Endothelial cell of umbilical vein (primary cell): ENCODE measurements around the gene ITGB3. TPM values are rescaled to one million over a fixed set of nuclear protein-coding genes. Genes with fewer than 3 reads are reported as not detected.

Experiments used
- BruUV-seq: library from RNA; stranded (reverse); fragments of 400-500 nt; replicated peaks from 2 replicates; lab custom pipeline; 2021; lab: Mats Ljungman, UMichigan
- CTCF ChIA-PET: fragments of 300-600, 350-600 bp; sonication (Branson Sonifier 250); formaldehyde crosslinking; loops from one replicate; lab custom pipeline; 2021; ENCODE audit warnings: antibody characterized with exemption, inconsistent platforms; lab: Charles Lee
- POLR2A ChIA-PET: fragments of 300-600, 350-600 bp; sonication (Branson Sonifier 250); formaldehyde crosslinking; loops from one replicate; lab custom pipeline; 2021; ENCODE audit warnings: antibody characterized with exemption, inconsistent platforms; lab: Charles Lee
- DNase-seq: peaks from one replicate; pipeline ENCODE4 v3.0.0-alpha.2; 2011; ENCODE audit warnings: low read depth, low spot score
- FAIRE-seq: peaks from 2 replicates; lab custom pipeline; 2011; peaks lifted over from hg19 to GRCh38; lab: Jason Lieb, UNC
- H2AFZ ChIP-seq: 2 replicates; pipeline ENCODE4 v1.6.0; 2012; ENCODE audit warnings: low read depth, low read length, control low read depth, inconsistent platforms
- H3K27ac ChIP-seq: 2 replicates; pipeline ENCODE4 v1.5.1; 2011; ENCODE audit warnings: low read depth, mild to moderate bottlenecking, control low read depth, low read length, moderate library complexity; ENCODE audit not compliant: insufficient read depth
- H3K27me3 ChIP-seq, 2 experiments: 2 replicates each; pipeline versions ENCODE4 v1.6.0 to v1.6.1; 2011; ENCODE audit warnings: low read length in 2 of 2, mixed read lengths in 1 of 2; ENCODE audit not compliant: control insufficient read depth in 2 of 2, insufficient read depth in 2 of 2
- H3K36me3 ChIP-seq, 2 experiments: 2 replicates in 1 of 2; 3 replicates in 1 of 2; pipeline ENCODE4 v1.5.1; 2011; ENCODE audit warnings: low read length in 2 of 2, mild to moderate bottlenecking in 1 of 2, moderate library complexity in 1 of 2; ENCODE audit not compliant: control insufficient read depth in 2 of 2, insufficient read depth in 2 of 2; ENCODE audit errors: extremely low read depth in 1 of 2
- H3K4me1 ChIP-seq: 3 replicates; pipeline ENCODE4 v1.5.1; 2011; ENCODE audit warnings: mild to moderate bottlenecking, low read length; ENCODE audit not compliant: control insufficient read depth, insufficient read depth; ENCODE audit errors: extremely low read depth
- H3K4me2 ChIP-seq: 2 replicates; pipeline ENCODE4 v1.6.1; 2011; ENCODE audit warnings: low read length, control low read depth, mixed read lengths; ENCODE audit not compliant: insufficient read depth
- H3K4me3 ChIP-seq, 3 experiments: fragments of 200-600 bp in 1 of 3; sonication (generic), shearing (Covaris generic) in 1 of 3; replicated peaks in 1 of 3; 2 replicates each; pipeline ENCODE4 v1.5.1; 2011 to 2016; ENCODE audit warnings: control low read depth in 3 of 3, low read length in 3 of 3, mild to moderate bottlenecking in 2 of 3, inconsistent platforms in 1 of 3, low read depth in 1 of 3, moderate library complexity in 1 of 3; ENCODE audit not compliant: insufficient read depth in 1 of 3
- H3K79me2 ChIP-seq: 2 replicates; pipeline ENCODE4 v1.6.0; 2012; ENCODE audit warnings: low read length, inconsistent platforms; ENCODE audit not compliant: control insufficient read depth, insufficient read depth
- H3K9ac ChIP-seq: replicated peaks from 2 replicates; pipeline ENCODE3; 2011; ENCODE audit warnings: low read length, control low read depth; ENCODE audit not compliant: insufficient read depth; ENCODE audit errors: extremely low read depth
- H3K9me1 ChIP-seq: replicated peaks from 3 replicates; pipeline ENCODE4 v1.6.0; 2011; ENCODE audit warnings: mild to moderate bottlenecking, low read length; ENCODE audit not compliant: control insufficient read depth, insufficient read depth; ENCODE audit errors: extremely low read depth
- H3K9me3 ChIP-seq: replicated peaks from 2 replicates; pipeline ENCODE4 v1.5.1; 2012; ENCODE audit warnings: low read length, inconsistent platforms; ENCODE audit not compliant: control insufficient read depth, insufficient read depth
- H4K20me1 ChIP-seq: replicated peaks from 2 replicates; pipeline ENCODE3; 2011; ENCODE audit warnings: mild to moderate bottlenecking, low read length; ENCODE audit not compliant: control insufficient read depth, insufficient read depth; ENCODE audit errors: extremely low read depth
- EZH2 ChIP-seq: IDR thresholded peaks from 2 replicates; pipeline ENCODE4 v1.6.1; 2012; ENCODE audit warnings: borderline replicate concordance, low read depth, mild to moderate bottlenecking, moderate library complexity, low read length, inconsistent platforms; ENCODE audit not compliant: severe bottlenecking
- FOS ChIP-seq: IDR thresholded peaks from 2 replicates; pipeline ENCODE4 v1.6.1; 2011; ENCODE audit warnings: mild to moderate bottlenecking, low read length, moderate library complexity, borderline replicate concordance; ENCODE audit not compliant: insufficient read depth
- GATA2 ChIP-seq: IDR thresholded peaks from 2 replicates; pipeline ENCODE4 v1.7.0; 2011; ENCODE audit warnings: low read depth, mild to moderate bottlenecking, moderate library complexity, mixed read lengths, low read length; ENCODE audit not compliant: insufficient read length, insufficient read depth
- JUN ChIP-seq: IDR thresholded peaks from 2 replicates; pipeline ENCODE4 v1.6.1; 2011; ENCODE audit warnings: borderline replicate concordance, low read depth; ENCODE audit not compliant: insufficient read length, insufficient read depth
- POLR2A ChIP-seq: IDR thresholded peaks from 2 replicates; pipeline ENCODE4 v1.6.1; 2012; ENCODE audit warnings: low read depth, mild to moderate bottlenecking, control low read depth, low read length
- dilution Hi-C: fragments of 300-500 bp; cut with MboI; formaldehyde crosslinking; loops from one replicate; pipeline ENCODE4 v1.15.0; 2019; ENCODE audit warnings: low sequenced_read_pairs; ENCODE audit not compliant: extremely low pct_ligation_motif_present
- intact Hi-C: fragments of 100-400 bp; cut with micrococcal nuclease; formaldehyde crosslinking; loops from one replicate; pipeline ENCODE4 v1.10.0; 2022
- polyA plus RNA-seq, 4 experiments: library from polyadenylated mRNA; depleted of rRNA in 3 of 4; stranded (reverse) in 3 of 4; unstranded in 1 of 4; fragments of >200 nt; gene quantifications; 2 replicates each; pipeline versions ENCODE4 v1.2.1 to v1.2.3, GENCODE V29; 2011 to 2012; ENCODE audit warnings: missing spikeins in 1 of 4
- total RNA-seq: library from RNA; stranded (reverse); gene quantifications from 2 replicates; pipeline ENCODE4 v1.2.3, GENCODE V29; 2021
- TF ChIP-seq, protein P1 (sequence below), 2 donors: IDR thresholded peaks; 1 replicate in 1 of 2; 2 replicates in 1 of 2; pipeline ENCODE4 v1.5.1; 2011; ENCODE audit warnings: low read length in 2 of 2, mild to moderate bottlenecking in 2 of 2, moderate library complexity in 2 of 2, control low read depth in 1 of 2, inconsistent platforms in 1 of 2, low read depth in 1 of 2; ENCODE audit not compliant: insufficient read depth in 1 of 2; ENCODE audit errors: extremely low read depth in 1 of 2

Gene ITGB3
- total and polyA plus RNA-seq, 2 donors (not counting 3 experiments of a cell fraction or from before 2014, with no cell fraction given): 55.8 to 60.0 TPM

- DNase-seq (no peak), FAIRE-seq (no peak)
- Histone ChIP-seq H3K9ac (no peak overlapping the region), H3K4me1 (peaks cover 14% of the 10 kb centered on the region), H3K36me3 (no peaks in the 10 kb centered on the region), H3K27me3 (no peaks in the 10 kb centered on the region), H3K9me3 (no peaks in the 10 kb centered on the region), H3K4me2 (no peak overlapping the region), H3K4me3 (no peak overlapping the region), H4K20me1 (no peaks in the 10 kb centered on the region), H2AFZ (no peak overlapping the region), H3K27ac (no peak overlapping the region), H3K9me1 (no peaks in the 10 kb centered on the region), H3K79me2 (no peaks in the 10 kb centered on the region)
- POLR2A ChIA-PET: no interaction called here
- CTCF ChIA-PET: no interaction called here
- no TSS peak for BruUV-seq
- intact Hi-C loops (no loop called here), dilution Hi-C loops (no loop called here)
- TF ChIP-seq GATA2: no peak
- TF ChIP-seq POLR2A: no peak
- no peak for TF ChIP-seq FOS
Measured at GRCh38 chr17:47330548-47330947, 76.9 kb downstream of the ITGB3 start.

- dilution Hi-C loops (no loop called here), intact Hi-C loops (no loop called here)
- no peaks in the 10 kb centered on the region for H3K79me2 ChIP-seq
- no peaks in the 10 kb centered on the region for H3K27me3 ChIP-seq
- peaks cover 19% of the 10 kb centered on the region for H3K4me1 ChIP-seq
- H4K20me1 ChIP-seq: no peaks in the 10 kb centered on the region
- no peak overlapping the region for H3K4me3 ChIP-seq
- H3K36me3 ChIP-seq: no peaks in the 10 kb centered on the region
- DNase-seq (no peak), FAIRE-seq (no peak)
- no peak overlapping the region for H2AFZ ChIP-seq
- H3K4me2 ChIP-seq: no peak overlapping the region
- ChIA-PET CTCF (interaction anchor here (1.2 to 1.3 kb wide), 2 partner anchors 17 to 66 kb away, joined by 3 to 4 read pairs; no protein-coding TSS in a partner anchor), POLR2A (no interaction called here)
- TF ChIP-seq JUN: no peak
- TF ChIP-seq POLR2A: no peak
- no peak for TF ChIP-seq EZH2
- TF ChIP-seq, protein P1, sequence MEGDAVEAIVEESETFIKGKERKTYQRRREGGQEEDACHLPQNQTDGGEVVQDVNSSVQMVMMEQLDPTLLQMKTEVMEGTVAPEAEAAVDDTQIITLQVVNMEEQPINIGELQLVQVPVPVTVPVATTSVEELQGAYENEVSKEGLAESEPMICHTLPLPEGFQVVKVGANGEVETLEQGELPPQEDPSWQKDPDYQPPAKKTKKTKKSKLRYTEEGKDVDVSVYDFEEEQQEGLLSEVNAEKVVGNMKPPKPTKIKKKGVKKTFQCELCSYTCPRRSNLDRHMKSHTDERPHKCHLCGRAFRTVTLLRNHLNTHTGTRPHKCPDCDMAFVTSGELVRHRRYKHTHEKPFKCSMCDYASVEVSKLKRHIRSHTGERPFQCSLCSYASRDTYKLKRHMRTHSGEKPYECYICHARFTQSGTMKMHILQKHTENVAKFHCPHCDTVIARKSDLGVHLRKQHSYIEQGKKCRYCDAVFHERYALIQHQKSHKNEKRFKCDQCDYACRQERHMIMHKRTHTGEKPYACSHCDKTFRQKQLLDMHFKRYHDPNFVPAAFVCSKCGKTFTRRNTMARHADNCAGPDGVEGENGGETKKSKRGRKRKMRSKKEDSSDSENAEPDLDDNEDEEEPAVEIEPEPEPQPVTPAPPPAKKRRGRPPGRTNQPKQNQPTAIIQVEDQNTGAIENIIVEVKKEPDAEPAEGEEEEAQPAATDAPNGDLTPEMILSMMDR (IDR thresholded peaks at IDR 0.05; ENCODE audit: extremely low read depth in 1 of 2, insufficient read depth in 1 of 2, low read depth in 1 of 2, low read length in 2 of 2): no peak
- H3K9me1 ChIP-seq: no peaks in the 10 kb centered on the region
- H3K9me3 ChIP-seq: no peaks in the 10 kb centered on the region
- H3K27ac ChIP-seq: no peak overlapping the region
- H3K9ac ChIP-seq: no peak overlapping the region
- BruUV-seq: no TSS peak
Measured at GRCh38 chr17:47332287-47332686, 78.7 kb downstream of the ITGB3 start.
